Transverse colon (tissue), 4 donors: ENCODE measurements around the gene NID1. TPM values are rescaled to one million over a fixed set of nuclear protein-coding genes. Genes with fewer than 3 reads are reported as not detected.

Source experiments
- DNase-seq: peaks from one replicate; pipeline ENCODE4 v3.0.0-alpha.2; 2019
- H3K27ac ChIP-seq, 4 donors: fragments of 200-600 bp; sonication (generic); 2 replicates each; pipeline ENCODE4 v1.5.1; 2016 to 2018; ENCODE audit warnings: inconsistent platforms in 4 of 4
- H3K27me3 ChIP-seq: fragments of 200-600 bp; sonication (generic); 2 replicates; pipeline ENCODE4 v1.5.1; 2017; ENCODE audit warnings: inconsistent platforms
- H3K36me3 ChIP-seq, 4 donors: fragments of 200-600 bp; sonication (generic); 2 replicates each; pipeline ENCODE4 v1.5.1; 2017 to 2019; ENCODE audit warnings: inconsistent platforms in 4 of 4
- H3K4me1 ChIP-seq, 4 donors: fragments of 200-600 bp; sonication (generic); 2 replicates each; pipeline ENCODE4 v1.5.1; 2017 to 2020; ENCODE audit warnings: inconsistent platforms in 4 of 4
- H3K4me3 ChIP-seq, 4 donors: fragments of 200-600 bp; sonication (generic); 1 replicate in 1 of 4; 2 replicates in 3 of 4; pipeline versions ENCODE4 v1.5.1 to v1.6.1; 2017 to 2019; ENCODE audit warnings: inconsistent platforms in 4 of 4
- H3K9me3 ChIP-seq, 2 donors: fragments of 200-600 bp; sonication (generic); 2 replicates each; pipeline ENCODE4 v1.5.1; 2017 to 2019; ENCODE audit warnings: inconsistent platforms in 2 of 2
- CTCF ChIP-seq, 5 experiments: fragments of 200-600 bp in 3 of 5; fragments of 450-650 bp in 2 of 5; sonication (generic) in 3 of 5; IDR thresholded peaks; 1 replicate in 2 of 5; 2 replicates in 3 of 5; pipeline ENCODE4 v1.5.1; 2016 to 2017; ENCODE audit warnings: antibody characterized with exemption in 5 of 5, inconsistent platforms in 3 of 5, mild to moderate bottlenecking in 2 of 5, moderate library complexity in 1 of 5
- EP300 ChIP-seq: sonication (generic); formaldehyde crosslinking; IDR thresholded peaks from one replicate; pipeline ENCODE4 v1.6.1; 2017; ENCODE audit warnings: antibody characterized with exemption, low read depth
- POLR2A ChIP-seq: fragments of 450-650 bp; IDR thresholded peaks from one replicate; pipeline ENCODE4 v1.6.1; 2016; ENCODE audit warnings: antibody characterized with exemption, mild to moderate bottlenecking, moderate library complexity
- POLR2AphosphoS5 ChIP-seq, 3 donors: sonication (generic); formaldehyde crosslinking; IDR thresholded peaks; one replicate each; pipeline ENCODE4 v1.6.1; 2016; ENCODE audit warnings: antibody characterized with exemption in 3 of 3
- WGBS, 2 donors: methylation state at CpG; one replicate each; pipeline ENCODE4 v1.1.5; 2018; ENCODE audit warnings: low coverage in 1 of 2; 5-methylcytosine and 5-hydroxymethylcytosine counted together
- in situ Hi-C, 4 donors: fragments of 200-750 bp; cut with MboI; loops; one replicate each; pipeline versions ENCODE4 v1.15.0 to v1.15.1; 2017; ENCODE audit warnings: low sequenced_read_pairs in 3 of 4, low pct_ligation_motif_present in 1 of 4, low pct_unique_long_range_greater_than_20kb in 1 of 4
- intact Hi-C: fragments of 100-400 bp; cut with DNase I; formaldehyde crosslinking; loops from one replicate; pipeline ENCODE4 v1.15.1; 2023; ENCODE audit warnings: low total_unique reads
- total RNA-seq, 4 donors: library from RNA; depleted of rRNA; stranded (reverse); fragments of >200 nt; gene quantifications; one replicate each; pipeline ENCODE4 v1.1.0, GENCODE V29; 2016

Gene NID1
- total RNA-seq, 4 donors from 2014 or later = 42.7 to 133 (median 63.5) TPM

- Histone ChIP-seq H3K4me3 (no peak overlapping the region), H3K9me3 (no peaks in the 10 kb centered on the region), H3K27ac (no peak overlapping the region), H3K36me3 (no peaks in the 10 kb centered on the region), H3K4me1 (no peaks in the 10 kb centered on the region), H3K27me3 (no peaks in the 10 kb centered on the region)
- in situ Hi-C loops (loop anchor here (5.0 to 25.0 kb wide), 6 partner anchors 200 to 1450 kb away; no protein-coding TSS in a partner anchor), intact Hi-C loops (no loop called here)
- WGBS, 2 donors = 93 to 100% methylated on average over 1 to 6 of the region's 6 CpGs
- no peak for TF ChIP-seq POLR2A
- TF ChIP-seq POLR2AphosphoS5 (IDR thresholded peaks at IDR 0.05) = no peak
- TF ChIP-seq EP300 = no peak
- no peak for TF ChIP-seq CTCF (IDR thresholded peaks at IDR 0.05)
- DNase-seq = no peak
Measured at GRCh38 chr1:236112332-236112627, 47.4 kb upstream of the NID1 start.

GRCh38 chr1:236111527-236112331 lies 46.8 kb upstream of the NID1 start:
- H3K9me3 ChIP-seq = no peaks in the 10 kb centered on the region
- H3K4me3 ChIP-seq = no peak overlapping the region
- in situ Hi-C loops = loop anchor here (5.0 to 25.0 kb wide), 6 partner anchors 201 to 1451 kb away; no protein-coding TSS in a partner anchor
- no peaks in the 10 kb centered on the region for H3K4me1 ChIP-seq
- H3K36me3 ChIP-seq = no peaks in the 10 kb centered on the region
- no peak for TF ChIP-seq POLR2A
- TF ChIP-seq EP300 = no peak
- no peak for TF ChIP-seq CTCF (IDR thresholded peaks at IDR 0.05)
- no peak for TF ChIP-seq POLR2AphosphoS5 (IDR thresholded peaks at IDR 0.05)
- no peak overlapping the region for H3K27ac ChIP-seq
- intact Hi-C loops = no loop called here
- no peak for DNase-seq
- 89 to 100% methylated on average over 1 to 16 of the region's 17 CpGs for WGBS, 2 donors
- no peaks in the 10 kb centered on the region for H3K27me3 ChIP-seq

- H3K27me3 ChIP-seq = no peaks in the 10 kb centered on the region
- in situ Hi-C loops = loop anchor here (5.0 to 25.0 kb wide), 6 partner anchors 202 to 1452 kb away; no protein-coding TSS in a partner anchor
- H3K4me1 ChIP-seq = no peaks in the 10 kb centered on the region
- no peak for DNase-seq
- intact Hi-C loops = no loop called here
- H3K4me3 ChIP-seq = no peak overlapping the region
- WGBS, 2 donors = 80 to 84% methylated on average over 1 to 13 of the region's 13 CpGs
- TF ChIP-seq CTCF (IDR thresholded peaks at IDR 0.05) (no peak), POLR2A (no peak), EP300 (no peak), POLR2AphosphoS5 (IDR thresholded peaks at IDR 0.05) (no peak)
- no peaks in the 10 kb centered on the region for H3K9me3 ChIP-seq
- no peak overlapping the region for H3K27ac ChIP-seq
- H3K36me3 ChIP-seq = no peaks in the 10 kb centered on the region
Measured at GRCh38 chr1:236110137-236110536, 45.2 kb upstream of the NID1 start.

GRCh38 chr1:236108027-236108648 lies 43.2 kb upstream of the NID1 start:
- no peaks in the 10 kb centered on the region for H3K27me3 ChIP-seq
- no peaks in the 10 kb centered on the region for H3K36me3 ChIP-seq
- intact Hi-C loops = no loop called here
- in situ Hi-C loops = loop anchor here in 3 of 4 donors (25.0 kb wide), 3 partner anchors 204 to 1454 kb away; no protein-coding TSS in a partner anchor
- WGBS, 2 donors = 65 to 83% methylated on average over 5 to 7 of the region's 7 CpGs
- H3K4me1 ChIP-seq = no peaks in the 10 kb centered on the region
- TF ChIP-seq POLR2AphosphoS5 (IDR thresholded peaks at IDR 0.05) = no peak
- no peak for TF ChIP-seq POLR2A
- TF ChIP-seq EP300 = no peak
- TF ChIP-seq CTCF (IDR thresholded peaks at IDR 0.05) = no peak
- H3K27ac ChIP-seq = no peak overlapping the region
- H3K4me3 ChIP-seq = no peak overlapping the region
- no peak for DNase-seq
- no peaks in the 10 kb centered on the region for H3K9me3 ChIP-seq
